GM12865 (cell line): ENCODE results near the gene CYB561A3.

Experiments used
- DNase-seq: peaks from one replicate; pipeline ENCODE4 v3.0.0; 2010; ENCODE audit warnings: low read depth
- H3K4me3 ChIP-seq: 2 replicates; pipeline ENCODE4 v1.5.1; 2011; ENCODE audit warnings: mild to moderate bottlenecking, low read depth, low read length, control low read depth
- CTCF ChIP-seq: IDR thresholded peaks from 2 replicates; pipeline ENCODE4 v1.5.1; 2011; ENCODE audit warnings: low read length, control low read depth, low read depth, inconsistent platforms; ENCODE audit not compliant: insufficient read depth; ENCODE audit errors: missing control alignments

CYB561A3 gene

GRCh38 chr11:61350336-61350735 lies 11.3 kb downstream of the CYB561A3 start:
- DNase-seq: no peak
- TF ChIP-seq CTCF: no peak
- no peak overlapping the region for H3K4me3 ChIP-seq

GRCh38 chr11:61349916-61350315 lies 11.8 kb downstream of the CYB561A3 start:
- TF ChIP-seq CTCF: no peak
- no peak for DNase-seq
- no peak overlapping the region for H3K4me3 ChIP-seq

- no peak for TF ChIP-seq CTCF
- no peak for DNase-seq
Observed at GRCh38 chr11:61349189-61349751, 12.4 kb downstream of the CYB561A3 start.

GRCh38 chr11:61347916-61348461 lies 13.7 kb downstream of the CYB561A3 start:
- H3K4me3 ChIP-seq: no peak overlapping the region
- no peak for TF ChIP-seq CTCF
- DNase-seq: no peak

More at GRCh38 chr11:61349189-61349751, 12.4 kb downstream of the CYB561A3 start:
- H3K4me3 ChIP-seq: no peak overlapping the region

- H3K4me3 ChIP-seq: no peak overlapping the region
- no peak for DNase-seq
- TF ChIP-seq CTCF: no peak
Observed at GRCh38 chr11:61345954-61346843, 15.5 kb downstream of the CYB561A3 start.

GRCh38 chr11:61345170-61345610 lies 16.5 kb downstream of the CYB561A3 start:
- TF ChIP-seq CTCF: no peak
- DNase-seq: no peak
- H3K4me3 ChIP-seq: no peak overlapping the region
